Fibroblast of lung (primary cell): ENCODE data around the gene GSN. TPM values are rescaled to one million over a fixed set of nuclear protein-coding genes. Genes with fewer than 3 reads are reported as not detected.

ENCODE experiments used
- DNase-seq, 2 donors: peaks; one replicate each; pipeline versions ENCODE4 v3.0.0 to v3.0.0-alpha.2; 2010; ENCODE audit warnings: low read depth in 2 of 2
- H2AFZ ChIP-seq: 2 replicates; pipeline ENCODE4 v1.5.1; 2012; ENCODE audit warnings: low read length, control low read depth, inconsistent platforms
- H3K27ac ChIP-seq: 2 replicates; pipeline ENCODE4 v1.5.1; 2011; ENCODE audit warnings: low read length, control low read depth; ENCODE audit not compliant: insufficient read depth
- H3K27me3 ChIP-seq: 2 replicates; pipeline ENCODE4 v1.5.1; 2011; ENCODE audit warnings: mild to moderate bottlenecking, low read length; ENCODE audit not compliant: control insufficient read depth, insufficient read depth
- H3K36me3 ChIP-seq: 2 replicates; pipeline ENCODE4 v1.5.1; 2011; ENCODE audit warnings: low read length; ENCODE audit not compliant: control insufficient read depth, insufficient read depth
- H3K4me1 ChIP-seq: 2 replicates; pipeline ENCODE4 v1.5.1; 2011; ENCODE audit warnings: low read length; ENCODE audit not compliant: control insufficient read depth, insufficient read depth; ENCODE audit errors: extremely low read depth
- H3K4me2 ChIP-seq: 2 replicates; pipeline ENCODE4 v1.5.1; 2011; ENCODE audit warnings: low read length, control low read depth; ENCODE audit not compliant: insufficient read depth; ENCODE audit errors: extremely low read depth
- H3K4me3 ChIP-seq, 4 experiments: fragments of 200-600 bp in 1 of 4; sonication (generic) in 1 of 4; replicated peaks in 1 of 4; 2 replicates each; pipeline ENCODE4 v1.5.1; 2011 to 2016; ENCODE audit warnings: low read length in 4 of 4, low read depth in 3 of 4, mild to moderate bottlenecking in 3 of 4, control low read depth in 2 of 4, inconsistent platforms in 1 of 4, mixed read lengths in 1 of 4; ENCODE audit not compliant: insufficient read depth in 1 of 4; ENCODE audit errors: control extremely low read depth in 1 of 4
- H3K79me2 ChIP-seq: 2 replicates; pipeline ENCODE4 v1.5.1; 2012; ENCODE audit warnings: mild to moderate bottlenecking, low read length, inconsistent platforms; ENCODE audit not compliant: control insufficient read depth, insufficient read depth
- H3K9ac ChIP-seq: 2 replicates; pipeline ENCODE4 v1.5.1; 2011; ENCODE audit warnings: mild to moderate bottlenecking, low read length, control low read depth; ENCODE audit not compliant: insufficient read depth
- H3K9me3 ChIP-seq: 2 replicates; pipeline ENCODE4 v1.5.1; 2012; ENCODE audit warnings: low read depth, low read length; ENCODE audit not compliant: control insufficient read depth, insufficient read depth
- H4K20me1 ChIP-seq: 2 replicates; pipeline ENCODE4 v1.5.1; 2011; ENCODE audit warnings: low read length; ENCODE audit not compliant: control insufficient read depth, insufficient read depth; ENCODE audit errors: extremely low read depth
- CTCF ChIP-seq, 2 donors: IDR thresholded peaks in 1 of 2; conservative IDR thresholded peaks in 1 of 2; 1 replicate in 1 of 2; 2 replicates in 1 of 2; pipeline ENCODE4 v1.5.1; 2011 to 2012; ENCODE audit warnings: low read length in 2 of 2, control low read depth in 1 of 2, inconsistent platforms in 1 of 2, low read depth in 1 of 2, mild to moderate bottlenecking in 1 of 2
- EZH2 ChIP-seq: IDR thresholded peaks from 2 replicates; pipeline ENCODE4 v1.5.1; 2012; ENCODE audit warnings: low read length, control low read depth, mild to moderate bottlenecking; ENCODE audit errors: missing control alignments
- polyA plus RNA-seq, 2 donors: library from polyadenylated mRNA; depleted of rRNA in 1 of 2; stranded (reverse) in 1 of 2; unstranded in 1 of 2; fragments of >200 nt; gene quantifications; 2 replicates each; pipeline ENCODE4 v1.2.1, GENCODE V29; 2011 to 2012; ENCODE audit warnings: missing spikeins in 1 of 2
- total RNA-seq: library from RNA; depleted of rRNA; stranded (reverse); fragments of >200 nt; gene quantifications from 2 replicates; pipeline ENCODE4 v1.2.1, GENCODE V29; 2014

GSN gene
- total and polyA plus RNA-seq, 2 donors (not counting 1 experiment from before 2014, with no cell fraction given), result 432 to 588 TPM

- no peaks in the 10 kb centered on the region for H3K36me3 ChIP-seq
- no peak overlapping the region for H2AFZ ChIP-seq
- H3K4me1 ChIP-seq, result peaks cover 40% of the 10 kb centered on the region
- H3K9me3 ChIP-seq, result no peaks in the 10 kb centered on the region
- TF ChIP-seq CTCF (conservative IDR thresholded peaks at IDR 0.05 in 1 of 2, IDR thresholded peaks at IDR 0.05 in 1 of 2; ENCODE audit: low read depth in 1 of 2, low read length in 2 of 2) (no peak), EZH2 (no peak)
- no peak overlapping the region for H3K4me3 ChIP-seq
- H3K9ac ChIP-seq, result no peak overlapping the region
- no peak overlapping the region for H3K4me2 ChIP-seq
- no peaks in the 10 kb centered on the region for H3K27me3 ChIP-seq
- H3K79me2 ChIP-seq, result peaks cover 76% of the 10 kb centered on the region
- H3K27ac ChIP-seq, result no peak overlapping the region
- H4K20me1 ChIP-seq, result no peaks in the 10 kb centered on the region
- no peak for DNase-seq
Measured at GRCh38 chr9:121273064-121273775, 5.3 kb downstream of the GSN start.

- peaks cover 70% of the 10 kb centered on the region for H3K79me2 ChIP-seq
- no peak overlapping the region for H3K4me2 ChIP-seq
- H4K20me1 ChIP-seq, result no peaks in the 10 kb centered on the region
- no peak overlapping the region for H3K27ac ChIP-seq
- H2AFZ ChIP-seq, result no peak overlapping the region
- no peak overlapping the region for H3K9ac ChIP-seq
- peaks cover 54% of the 10 kb centered on the region for H3K4me1 ChIP-seq
- no peak overlapping the region for H3K4me3 ChIP-seq
- no peaks in the 10 kb centered on the region for H3K27me3 ChIP-seq
- H3K9me3 ChIP-seq, result no peaks in the 10 kb centered on the region
- H3K36me3 ChIP-seq, result no peaks in the 10 kb centered on the region
- no peak for TF ChIP-seq EZH2
- no peak for TF ChIP-seq CTCF (conservative IDR thresholded peaks at IDR 0.05 in 1 of 2, IDR thresholded peaks at IDR 0.05 in 1 of 2; ENCODE audit: low read depth in 1 of 2, low read length in 2 of 2)
- DNase-seq, result no peak
Measured at GRCh38 chr9:121274851-121275250, 6.9 kb downstream of the GSN start.

- H3K79me2 ChIP-seq, result peaks cover 70% of the 10 kb centered on the region
- no peaks in the 10 kb centered on the region for H3K36me3 ChIP-seq
- H3K4me2 ChIP-seq, result no peak overlapping the region
Measured at GRCh38 chr9:121275781-121276658, 8.1 kb downstream of the GSN start.

More at GRCh38 chr9:121275781-121276658, 8.1 kb downstream of the GSN start:
- H4K20me1 ChIP-seq, result no peaks in the 10 kb centered on the region
- DNase-seq, result no peak
- H3K27ac ChIP-seq, result no peak overlapping the region
- H3K9me3 ChIP-seq, result no peaks in the 10 kb centered on the region
- H3K4me1 ChIP-seq, result peaks cover 55% of the 10 kb centered on the region
- H3K4me3 ChIP-seq, result no peak overlapping the region
- no peak overlapping the region for H3K9ac ChIP-seq
- H3K27me3 ChIP-seq, result no peaks in the 10 kb centered on the region
- no peak for TF ChIP-seq EZH2
- TF ChIP-seq CTCF (conservative IDR thresholded peaks at IDR 0.05 in 1 of 2, IDR thresholded peaks at IDR 0.05 in 1 of 2; ENCODE audit: low read depth in 1 of 2, low read length in 2 of 2), result no peak
- H2AFZ ChIP-seq, result no peak overlapping the region
